Neural cell (in vitro differentiated cells): ENCODE results near the gene ING5. TPM values are rescaled to one million over a fixed set of nuclear protein-coding genes. Genes with fewer than 3 reads are reported as not detected.

Experiments
- H2AFZ ChIP-seq: fragments of 200-600, 300-800 bp; sonication (generic), shearing (Covaris generic); 2 replicates; pipeline ENCODE4 v1.6.0; 2014; ENCODE audit warnings: low read depth, mild to moderate bottlenecking, antibody characterized with exemption, low read length, moderate library complexity
- H3F3A ChIP-seq: fragments of 200-600 bp; shearing (Covaris generic); 2 replicates; pipeline ENCODE4 v1.6.1; 2016; ENCODE audit warnings: mild to moderate bottlenecking, moderate library complexity, mixed read lengths, antibody characterized with exemption, low read length; ENCODE audit not compliant: insufficient read depth, poor library complexity, severe bottlenecking
- H3K27ac ChIP-seq: fragments of 200-600, 300-800 bp; sonication (generic), shearing (Covaris generic); 2 replicates; pipeline ENCODE4 v1.5.1; 2014; ENCODE audit warnings: mild to moderate bottlenecking, low read length, moderate library complexity
- H3K27me3 ChIP-seq: fragments of 300-800, 200-600 bp; sonication (generic), shearing (Covaris generic); 2 replicates; pipeline ENCODE4 v1.6.0; 2014; ENCODE audit warnings: mild to moderate bottlenecking, low read depth, low read length, moderate library complexity; ENCODE audit not compliant: insufficient read depth
- H3K36me3 ChIP-seq: fragments of 300-800, 200-600 bp; sonication (generic), shearing (Covaris generic); 2 replicates; pipeline ENCODE4 v1.5.1; 2014; ENCODE audit warnings: mild to moderate bottlenecking, antibody characterized with exemption, low read length, moderate library complexity; ENCODE audit not compliant: insufficient read depth
- H3K4me2 ChIP-seq: fragments of 300-800, 200-600 bp; sonication (generic), shearing (Covaris generic); 2 replicates; pipeline ENCODE4 v1.6.0; 2014; ENCODE audit warnings: mild to moderate bottlenecking, low read length
- H3K4me3 ChIP-seq: fragments of 300-800, 200-600 bp; sonication (generic), shearing (Covaris generic); 2 replicates; pipeline ENCODE4 v1.5.1; 2014; ENCODE audit warnings: mild to moderate bottlenecking, low read length, moderate library complexity
- H3K79me2 ChIP-seq: fragments of 200-600 bp; shearing (Covaris generic); replicated peaks from 2 replicates; pipeline ENCODE4 v1.6.0; 2014; ENCODE audit warnings: mild to moderate bottlenecking, low read length, moderate library complexity; ENCODE audit not compliant: insufficient read depth
- H3K9ac ChIP-seq: fragments of 300-800, 200-600 bp; sonication (generic), shearing (Covaris generic); 2 replicates; pipeline ENCODE4 v1.6.1; 2016; ENCODE audit warnings: mild to moderate bottlenecking, low read length, mixed read lengths
- H3K9me2 ChIP-seq: fragments of 200-600 bp; shearing (Covaris generic); 2 replicates; pipeline ENCODE4 v1.6.1; 2016; ENCODE audit warnings: mild to moderate bottlenecking, low read length, mixed read lengths; ENCODE audit not compliant: insufficient read depth
- H3K9me3 ChIP-seq: fragments of 200-600, 300-800 bp; sonication (generic), shearing (Covaris generic); 2 replicates; pipeline ENCODE4 v1.6.1; 2016; ENCODE audit warnings: mild to moderate bottlenecking, mixed run types, low read length, moderate library complexity, mixed read lengths
- H4K20me1 ChIP-seq: fragments of 200-600 bp; shearing (Covaris generic); 2 replicates; pipeline ENCODE4 v1.6.1; 2016; ENCODE audit warnings: mild to moderate bottlenecking, mixed run types; ENCODE audit not compliant: insufficient read depth
- CTCF ChIP-seq: fragments of 450-650 bp; IDR thresholded peaks from 2 replicates; pipeline ENCODE4 v1.5.1; 2014; ENCODE audit warnings: antibody characterized with exemption, mild to moderate bottlenecking, moderate library complexity; ENCODE audit not compliant: poor library complexity, severe bottlenecking
- EP300 ChIP-seq: fragments of 450-650 bp; conservative IDR thresholded peaks from 2 replicates; pipeline ENCODE4 v1.6.1; 2014; ENCODE audit warnings: antibody characterized with exemption, mild to moderate bottlenecking, moderate library complexity; ENCODE audit not compliant: poor library complexity, severe bottlenecking
- EZH2 ChIP-seq: fragments of 200-600, 300-800 bp; shearing (Covaris generic), sonication (generic); IDR thresholded peaks from 2 replicates; pipeline ENCODE4 v1.6.1; 2014; ENCODE audit warnings: antibody characterized with exemption, low read length, borderline replicate concordance, mild to moderate bottlenecking; ENCODE audit not compliant: insufficient read depth, poor library complexity, severe bottlenecking
- MXI1 ChIP-seq: fragments of 450-650 bp; conservative IDR thresholded peaks from 2 replicates; pipeline ENCODE4 v1.6.1; 2014; ENCODE audit warnings: antibody characterized with exemption, mild to moderate bottlenecking; ENCODE audit not compliant: poor library complexity, severe bottlenecking
- POLR2AphosphoS5 ChIP-seq: IDR thresholded peaks from 2 replicates; pipeline ENCODE4 v1.6.1; 2012
- RAD21 ChIP-seq: fragments of 450-650 bp; conservative IDR thresholded peaks from 2 replicates; pipeline ENCODE4 v1.6.1; 2014; ENCODE audit warnings: antibody characterized with exemption, mild to moderate bottlenecking, moderate library complexity
- REST ChIP-seq: IDR thresholded peaks from 2 replicates; pipeline ENCODE4 v1.6.1; 2012; ENCODE audit warnings: borderline replicate concordance
- SMC3 ChIP-seq: fragments of 450-650 bp; conservative IDR thresholded peaks from 2 replicates; pipeline ENCODE4 v1.6.1; 2014; ENCODE audit warnings: antibody characterized with exemption, mild to moderate bottlenecking, moderate library complexity; ENCODE audit not compliant: poor library complexity
- TAF1 ChIP-seq: IDR thresholded peaks from 2 replicates; pipeline ENCODE4 v1.6.1; 2012; ENCODE audit warnings: low read depth
- polyA plus RNA-seq: library from polyadenylated mRNA; depleted of rRNA; stranded (reverse); fragments of >200 nt; gene quantifications from 2 replicates; pipeline ENCODE4 v1.2.3, GENCODE V29; 2014

Gene ING5
- polyA plus RNA-seq, 1 donor from 2014 or later, result 22.8 TPM

DNA sequence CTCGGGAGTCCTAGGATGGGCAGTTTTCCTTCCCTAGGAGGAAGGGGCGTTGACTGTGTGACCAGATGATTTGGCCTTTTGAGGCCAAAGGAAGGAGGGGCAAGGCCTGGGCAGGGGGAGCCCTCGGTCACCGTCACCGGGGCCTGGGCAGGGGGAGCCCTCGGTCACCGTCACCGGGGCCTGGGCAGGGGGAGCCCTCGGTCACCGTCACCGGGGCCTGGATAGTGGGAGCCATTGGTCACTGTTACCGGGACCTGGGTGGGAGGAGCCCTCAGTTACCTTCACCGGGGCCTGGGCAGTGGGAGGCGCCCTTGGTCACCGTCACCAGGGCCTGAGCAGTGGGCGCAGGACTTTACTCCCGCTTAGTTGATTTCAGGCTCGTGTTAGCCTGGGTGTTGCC, 49.9 kb downstream of the ING5 start:
- H3K36me3 ChIP-seq, result no peaks in the 10 kb centered on the region
- TF ChIP-seq TAF1, result no peak
- TF ChIP-seq REST, result no peak
- no peak for TF ChIP-seq EZH2
- TF ChIP-seq CTCF, result no peak
- TF ChIP-seq POLR2AphosphoS5, result no peak
- TF ChIP-seq MXI1, result no peak
- no peak for TF ChIP-seq RAD21
- no peak for TF ChIP-seq SMC3
- no peak for TF ChIP-seq EP300

DNA sequence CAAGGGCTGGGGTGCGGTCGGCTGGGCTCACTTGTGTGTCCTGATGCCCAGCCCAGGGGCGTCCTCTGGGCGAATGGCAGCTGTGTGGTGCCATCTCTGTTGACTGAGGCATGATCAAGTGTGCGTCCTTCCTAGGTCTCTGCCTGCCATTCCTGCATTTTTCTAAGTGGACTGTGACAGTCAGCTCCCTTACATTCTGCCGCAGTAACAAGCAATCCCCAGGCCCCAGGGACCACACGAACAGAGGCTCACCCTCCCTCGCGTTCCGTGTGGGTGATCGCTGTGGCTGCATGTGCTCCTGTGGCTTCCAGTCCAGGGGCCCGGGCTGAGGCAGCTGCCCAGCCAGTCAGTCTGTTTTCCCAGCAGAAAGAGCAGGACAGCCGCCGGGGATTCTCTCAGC, 50.4 kb downstream of the ING5 start:
- H4K20me1 ChIP-seq, result no peaks in the 10 kb centered on the region
- TF ChIP-seq REST (no peak), POLR2AphosphoS5 (no peak), EZH2 (no peak), TAF1 (no peak), EP300 (no peak), SMC3 (no peak), MXI1 (no peak), CTCF (no peak), RAD21 (no peak)
- H3K36me3 ChIP-seq, result no peaks in the 10 kb centered on the region
- H3K4me3 ChIP-seq, result no peak overlapping the region
- H2AFZ ChIP-seq, result no peak overlapping the region
- H3F3A ChIP-seq, result no peaks in the 10 kb centered on the region
- H3K9me2 ChIP-seq, result no peaks in the 10 kb centered on the region
- no peaks in the 10 kb centered on the region for H3K27me3 ChIP-seq
- H3K9me3 ChIP-seq, result no peaks in the 10 kb centered on the region
- H3K9ac ChIP-seq, result no peak overlapping the region
- no peaks in the 10 kb centered on the region for H3K79me2 ChIP-seq
- H3K27ac ChIP-seq, result no peak overlapping the region
- no peak overlapping the region for H3K4me2 ChIP-seq

More for the DNA sequence above, 49.9 kb downstream of the ING5 start:
- no peaks in the 10 kb centered on the region for H3F3A ChIP-seq
- no peaks in the 10 kb centered on the region for H3K27me3 ChIP-seq
- H3K79me2 ChIP-seq, result no peaks in the 10 kb centered on the region
- no peaks in the 10 kb centered on the region for H3K9me2 ChIP-seq
- no peaks in the 10 kb centered on the region for H3K9me3 ChIP-seq
- no peak overlapping the region for H3K4me2 ChIP-seq
- H3K4me3 ChIP-seq, result no peak overlapping the region
- H3K27ac ChIP-seq, result no peak overlapping the region
- no peak overlapping the region for H3K9ac ChIP-seq
- no peak overlapping the region for H2AFZ ChIP-seq
- H4K20me1 ChIP-seq, result no peaks in the 10 kb centered on the region
